Sigmoid colon (tissue), 4 donors: ENCODE measurements around the gene TOR1A.

Source experiments
- CTCF ChIP-seq, 4 experiments: fragments of 450-650 bp in 3 of 4; fragments of 200-600 bp in 1 of 4; IDR thresholded peaks; one replicate each; pipeline ENCODE4 v1.5.1; 2016 to 2019; ENCODE audit warnings: antibody characterized with exemption in 4 of 4, mild to moderate bottlenecking in 3 of 4, moderate library complexity in 2 of 4
- EP300 ChIP-seq, 4 donors: sonication (generic); formaldehyde crosslinking; IDR thresholded peaks; one replicate each; pipeline ENCODE4 v1.6.1; 2017; ENCODE audit warnings: antibody characterized with exemption in 4 of 4
- POLR2A ChIP-seq, 2 donors: fragments of 450-650 bp; IDR thresholded peaks; one replicate each; pipeline ENCODE4 v1.6.1; 2016; ENCODE audit warnings: antibody characterized with exemption in 2 of 2, mild to moderate bottlenecking in 2 of 2, moderate library complexity in 2 of 2
- POLR2AphosphoS5 ChIP-seq, 4 donors: sonication (generic); formaldehyde crosslinking; IDR thresholded peaks; one replicate each; pipeline ENCODE4 v1.6.1; 2017; ENCODE audit warnings: antibody characterized with exemption in 4 of 4

- TF ChIP-seq POLR2A (IDR thresholded peaks at IDR 0.05) (no peak), CTCF (IDR thresholded peaks at IDR 0.05) (no peak), POLR2AphosphoS5 (IDR thresholded peaks at IDR 0.05) (no peak), EP300 (IDR thresholded peaks at IDR 0.05) (no peak)
These were observed 60.7 kb downstream of the TOR1A start for GRCh38 chr9:129762985-129763926.
